ENCODE results near the gene UBE2E2. TPM values are rescaled to one million over a fixed set of nuclear protein-coding genes. Genes with fewer than 3 reads are reported as not detected.
A peak's percentile ranks its signal among the peaks of the same experiment; 100 is the strongest.

UBE2E2 gene
- total RNA-seq, 1 experiment from 2014 or later: 64.3 TPM

- no TSS peak for BruUV-seq (replicated peaks)
- Mint-ChIP-seq H3K4me1 (ENCODE audit: insufficient read depth, unreplicated experiment) (peaks cover 6% of the 10 kb centered on the region), H3K27ac (ENCODE audit: low read depth, unreplicated experiment) (no peak overlapping the region), H3K4me3 (ENCODE audit: unreplicated experiment) (no peak overlapping the region), H3K27me3 (ENCODE audit: insufficient read depth, unreplicated experiment) (peaks cover 9% of the 10 kb centered on the region), H3K36me3 (ENCODE audit: insufficient read depth, unreplicated experiment) (no peaks in the 10 kb centered on the region), H3K9me3 (ENCODE audit: unreplicated experiment) (no peaks in the 10 kb centered on the region)
- ChIA-PET CTCF (interaction anchor here (0.6 kb wide), 1 partner anchor 617 kb away, joined by 3 read pairs; no protein-coding TSS in a partner anchor), POLR2A (interaction anchor here (0.7 to 1.6 kb wide), 2 partner anchors 10 to 643 kb away, joined by 3 read pairs; no protein-coding TSS in a partner anchor)
- TF ChIP-seq, protein P1, sequence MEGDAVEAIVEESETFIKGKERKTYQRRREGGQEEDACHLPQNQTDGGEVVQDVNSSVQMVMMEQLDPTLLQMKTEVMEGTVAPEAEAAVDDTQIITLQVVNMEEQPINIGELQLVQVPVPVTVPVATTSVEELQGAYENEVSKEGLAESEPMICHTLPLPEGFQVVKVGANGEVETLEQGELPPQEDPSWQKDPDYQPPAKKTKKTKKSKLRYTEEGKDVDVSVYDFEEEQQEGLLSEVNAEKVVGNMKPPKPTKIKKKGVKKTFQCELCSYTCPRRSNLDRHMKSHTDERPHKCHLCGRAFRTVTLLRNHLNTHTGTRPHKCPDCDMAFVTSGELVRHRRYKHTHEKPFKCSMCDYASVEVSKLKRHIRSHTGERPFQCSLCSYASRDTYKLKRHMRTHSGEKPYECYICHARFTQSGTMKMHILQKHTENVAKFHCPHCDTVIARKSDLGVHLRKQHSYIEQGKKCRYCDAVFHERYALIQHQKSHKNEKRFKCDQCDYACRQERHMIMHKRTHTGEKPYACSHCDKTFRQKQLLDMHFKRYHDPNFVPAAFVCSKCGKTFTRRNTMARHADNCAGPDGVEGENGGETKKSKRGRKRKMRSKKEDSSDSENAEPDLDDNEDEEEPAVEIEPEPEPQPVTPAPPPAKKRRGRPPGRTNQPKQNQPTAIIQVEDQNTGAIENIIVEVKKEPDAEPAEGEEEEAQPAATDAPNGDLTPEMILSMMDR (IDR thresholded peaks at IDR 0.05; ENCODE audit: unreplicated experiment): no peak
- intact Hi-C loops (cut with micrococcal nuclease): loop anchor here (5.0 to 10.0 kb wide), 3 partner anchors 134 to 601 kb away; no protein-coding TSS in a partner anchor
- no peak for DNase-seq (ENCODE audit: unreplicated experiment)
These were observed 1.8 kb upstream of the UBE2E2 start for GRCh38 chr3:23201154-23201838.

DNA sequence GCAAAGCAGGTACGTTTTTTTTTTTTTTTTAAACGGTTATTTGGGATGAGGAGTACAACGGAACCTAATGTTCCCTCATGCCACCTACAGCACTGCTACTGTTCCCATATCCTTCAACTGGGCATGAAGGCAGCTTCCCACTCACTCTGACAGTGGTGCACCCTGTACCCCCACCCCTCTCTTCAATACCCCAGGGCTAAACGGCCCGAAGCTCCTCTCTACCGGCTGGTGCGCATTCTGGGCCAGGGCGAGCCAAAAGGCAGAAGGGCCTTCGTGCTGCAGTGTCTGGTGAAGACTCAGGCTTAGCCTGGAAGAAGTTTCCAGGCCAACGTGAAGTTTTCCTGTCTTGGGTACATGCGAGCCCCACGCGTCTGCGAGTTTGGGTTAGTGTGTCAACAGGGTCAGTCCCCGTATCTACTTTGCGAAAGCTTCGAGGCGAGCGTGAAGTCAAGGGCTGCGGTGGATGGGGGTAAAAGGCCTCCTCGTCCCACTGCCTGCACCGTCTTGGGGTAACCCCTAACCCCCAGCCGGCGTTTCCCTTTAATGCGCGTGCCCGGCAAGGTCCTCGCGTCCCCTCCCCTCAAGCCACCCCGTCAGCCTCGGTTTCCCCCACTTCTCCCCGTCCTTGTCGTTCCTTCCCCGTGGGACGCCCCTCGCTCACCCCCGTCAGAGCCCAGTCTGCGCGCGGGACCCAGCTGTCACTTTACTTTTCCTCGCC, 765 bp upstream of the UBE2E2 start:
- peak overlapping the region; percentile 87 for H3K4me3 Mint-ChIP-seq (ENCODE audit: unreplicated experiment)
- intact Hi-C loops (cut with micrococcal nuclease): loop anchor here (5.0 to 10.0 kb wide), 3 partner anchors 132 to 600 kb away; no protein-coding TSS in a partner anchor
- no peak overlapping the region for H3K27ac Mint-ChIP-seq (ENCODE audit: low read depth, unreplicated experiment)
- H3K4me1 Mint-ChIP-seq (ENCODE audit: insufficient read depth, unreplicated experiment): peaks cover 11% of the 10 kb centered on the region
- TF ChIP-seq, protein P1 (IDR thresholded peaks at IDR 0.05; ENCODE audit: unreplicated experiment): no peak
- H3K27me3 Mint-ChIP-seq (ENCODE audit: insufficient read depth, unreplicated experiment): peaks cover 9% of the 10 kb centered on the region
- POLR2A ChIA-PET: interaction anchor here (0.5 to 1.8 kb wide), 8 partner anchors 8 to 744 kb away, joined by 3 to 5 read pairs (median 3); no protein-coding TSS in a partner anchor
- CTCF ChIA-PET: interaction anchor here (0.6 kb wide), 1 partner anchor 616 kb away, joined by 3 read pairs; no protein-coding TSS in a partner anchor
- H3K9me3 Mint-ChIP-seq (ENCODE audit: unreplicated experiment): no peaks in the 10 kb centered on the region
- BruUV-seq (replicated peaks): no TSS peak
- DNase-seq (ENCODE audit: unreplicated experiment): peak; percentile 25
- no peaks in the 10 kb centered on the region for H3K36me3 Mint-ChIP-seq (ENCODE audit: insufficient read depth, unreplicated experiment)

DNA sequence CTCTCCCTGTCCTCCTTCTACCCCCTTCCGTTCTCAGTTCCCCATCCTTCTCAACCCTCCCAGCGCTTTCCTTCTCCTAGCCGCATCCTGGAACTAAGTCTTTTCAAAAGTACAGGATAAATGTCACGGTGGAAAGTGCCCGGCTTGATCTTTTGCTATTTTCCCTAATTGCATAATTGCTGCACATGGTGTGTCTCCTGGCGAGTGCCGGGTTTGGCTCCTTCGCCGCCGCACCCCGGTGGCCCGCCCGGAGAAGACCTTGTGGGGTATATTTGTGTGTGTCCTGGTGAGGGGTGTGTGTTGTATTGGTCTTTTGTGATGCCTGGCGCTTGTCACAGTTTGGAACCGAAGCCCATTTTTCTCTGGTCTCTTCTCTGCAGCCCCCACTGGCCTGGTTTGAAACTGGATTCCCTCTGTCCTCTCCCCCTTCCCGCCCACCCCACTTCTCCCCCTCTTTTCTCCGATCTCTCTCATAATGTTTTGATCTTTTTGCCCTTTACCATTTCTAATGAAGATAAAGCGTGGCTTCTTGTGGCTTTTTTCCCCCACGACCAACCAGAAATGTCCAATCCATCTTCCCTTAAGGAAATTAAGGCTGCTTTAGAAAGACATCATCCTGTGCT, 692 bp downstream of the UBE2E2 start:
- Mint-ChIP-seq H3K27me3 (ENCODE audit: insufficient read depth, unreplicated experiment) (no peaks in the 10 kb centered on the region), H3K27ac (ENCODE audit: low read depth, unreplicated experiment) (peak overlapping the region; percentile 39), H3K36me3 (ENCODE audit: insufficient read depth, unreplicated experiment) (no peaks in the 10 kb centered on the region), H3K4me3 (ENCODE audit: unreplicated experiment) (peak overlapping the region; percentile 87), H3K9me3 (ENCODE audit: unreplicated experiment) (no peaks in the 10 kb centered on the region), H3K4me1 (ENCODE audit: insufficient read depth, unreplicated experiment) (peaks cover 12% of the 10 kb centered on the region)
- ChIA-PET POLR2A (interaction anchor here (1.2 to 1.8 kb wide), 2 partner anchors 251 to 604 kb away, joined by 3 to 5 read pairs; no protein-coding TSS in a partner anchor), CTCF (no interaction called here)
- peak; percentile 14 for DNase-seq (ENCODE audit: unreplicated experiment)
- BruUV-seq (replicated peaks): no TSS peak
- TF ChIP-seq, protein P1 (IDR thresholded peaks at IDR 0.05; ENCODE audit: unreplicated experiment): no peak
- intact Hi-C loops (cut with micrococcal nuclease): loop anchor here (5.0 to 10.0 kb wide), 3 partner anchors 131 to 598 kb away; no protein-coding TSS in a partner anchor

All from MCF 10A (cell line).